Gastrocnemius medialis (tissue), 4 donors: Measurements from ENCODE around the gene PYDC2.

Experiments used
- CTCF ChIP-seq, 5 experiments: fragments of 450-650 bp in 3 of 5; fragments of 200-600 bp in 2 of 5; sonication (generic) in 2 of 5; IDR thresholded peaks in 4 of 5; conservative IDR thresholded peaks in 1 of 5; 1 replicate in 4 of 5; 2 replicates in 1 of 5; pipeline ENCODE4 v1.5.1; 2016 to 2019; ENCODE audit warnings: antibody characterized with exemption in 5 of 5, mild to moderate bottlenecking in 3 of 5, moderate library complexity in 3 of 5
- POLR2A ChIP-seq, 2 donors: fragments of 450-650 bp; IDR thresholded peaks; one replicate each; pipeline ENCODE4 v1.6.1; 2017; ENCODE audit warnings: antibody characterized with exemption in 2 of 2, mild to moderate bottlenecking in 2 of 2, moderate library complexity in 2 of 2

GRCh38 chr3:191412759-191413158, 48.2 kb upstream of the PYDC2 start:
- TF ChIP-seq CTCF (IDR thresholded peaks at IDR 0.05 in 4 of 5, conservative IDR thresholded peaks at IDR 0.05 in 1 of 5) (no peak), POLR2A (IDR thresholded peaks at IDR 0.05) (no peak)
